Middle frontal gyrus (tissue), 1 donor: ENCODE measurements around the gene RNPEPL1.

Experiments
- DNase-seq: peaks from one replicate; pipeline ENCODE4 v3.0.0-alpha.2; 2015; ENCODE audit warnings: low spot score; ENCODE audit errors: extremely low spot score

Gene RNPEPL1

DNA sequence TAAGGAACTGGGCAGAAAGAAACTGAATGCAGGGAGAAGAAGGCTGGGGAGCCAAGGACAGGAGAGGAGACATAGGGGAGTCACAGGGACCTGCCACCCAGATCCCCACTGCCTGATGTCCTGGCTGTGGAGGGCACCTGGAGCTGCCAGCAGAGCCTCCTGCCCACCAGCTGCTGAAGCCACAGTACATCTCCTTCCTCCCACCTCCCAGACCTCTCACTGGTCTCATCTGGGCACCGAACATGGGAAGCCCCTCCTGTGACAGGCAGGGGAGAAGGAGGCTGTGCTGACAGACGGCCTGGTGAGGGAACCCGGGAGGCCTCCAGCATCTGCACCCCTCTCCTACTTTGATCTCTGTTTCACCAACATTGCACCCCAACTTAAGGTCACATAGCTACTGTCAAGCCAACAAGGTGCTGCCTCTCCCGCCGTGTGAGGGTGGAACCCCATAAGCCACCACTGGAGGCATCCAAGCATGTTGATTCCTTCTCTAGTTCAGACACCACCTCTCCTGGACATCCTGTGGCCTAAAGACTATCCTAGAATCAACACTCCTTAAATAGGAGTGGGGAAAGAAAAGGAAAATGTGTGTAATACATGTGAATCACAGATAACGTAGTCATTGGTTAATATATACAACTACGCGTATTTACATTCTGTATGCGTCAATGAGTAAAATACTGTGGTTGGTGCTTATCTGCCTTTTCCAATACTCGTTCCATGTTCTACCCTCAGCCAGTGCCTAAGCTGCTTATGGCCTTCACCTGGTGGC lies 3.5 kb upstream of the RNPEPL1 start:
- no peak for DNase-seq

DNA sequence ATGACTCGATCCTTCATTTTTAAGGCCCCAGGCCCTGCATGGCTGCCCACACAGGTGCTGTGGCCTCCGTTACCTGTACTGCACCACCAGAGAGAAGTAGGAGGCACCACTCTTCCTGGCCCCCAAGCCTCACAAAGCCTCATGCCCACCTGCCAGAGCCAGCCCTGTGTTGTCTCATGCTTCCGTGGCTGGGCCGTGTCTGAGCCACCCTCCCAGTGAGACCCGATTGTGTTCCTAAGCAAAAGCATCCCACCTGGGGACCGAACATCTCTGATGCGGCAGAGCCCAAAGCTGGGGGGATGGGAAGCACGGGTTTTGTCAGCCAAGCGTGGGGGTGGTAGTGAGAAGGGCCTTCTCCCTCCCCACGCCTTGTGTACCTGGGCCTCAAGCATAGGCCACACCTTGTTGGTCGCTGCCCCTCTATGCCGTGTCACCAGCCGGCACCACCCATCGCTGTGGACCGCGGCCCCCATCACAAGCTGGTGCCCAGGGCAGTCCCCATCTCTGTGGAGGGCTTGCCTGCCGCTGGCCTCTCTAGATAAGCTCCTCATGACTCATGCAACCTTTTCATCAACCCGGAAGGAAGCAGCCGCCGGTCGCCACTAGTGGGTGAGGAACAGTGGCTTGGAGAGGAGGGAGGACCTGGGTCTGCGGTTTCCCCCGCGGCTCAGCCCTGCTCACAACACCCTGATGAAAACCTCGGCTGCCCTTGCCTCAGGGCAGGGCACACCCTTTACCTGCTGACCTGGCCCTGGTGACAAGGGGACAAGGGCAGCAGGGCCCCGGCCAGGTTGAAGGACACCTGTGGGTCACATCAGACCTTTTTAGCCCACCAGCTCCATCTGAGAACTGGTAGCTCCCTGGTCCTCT lies 2.7 kb upstream of the RNPEPL1 start:
- no peak for DNase-seq

DNA sequence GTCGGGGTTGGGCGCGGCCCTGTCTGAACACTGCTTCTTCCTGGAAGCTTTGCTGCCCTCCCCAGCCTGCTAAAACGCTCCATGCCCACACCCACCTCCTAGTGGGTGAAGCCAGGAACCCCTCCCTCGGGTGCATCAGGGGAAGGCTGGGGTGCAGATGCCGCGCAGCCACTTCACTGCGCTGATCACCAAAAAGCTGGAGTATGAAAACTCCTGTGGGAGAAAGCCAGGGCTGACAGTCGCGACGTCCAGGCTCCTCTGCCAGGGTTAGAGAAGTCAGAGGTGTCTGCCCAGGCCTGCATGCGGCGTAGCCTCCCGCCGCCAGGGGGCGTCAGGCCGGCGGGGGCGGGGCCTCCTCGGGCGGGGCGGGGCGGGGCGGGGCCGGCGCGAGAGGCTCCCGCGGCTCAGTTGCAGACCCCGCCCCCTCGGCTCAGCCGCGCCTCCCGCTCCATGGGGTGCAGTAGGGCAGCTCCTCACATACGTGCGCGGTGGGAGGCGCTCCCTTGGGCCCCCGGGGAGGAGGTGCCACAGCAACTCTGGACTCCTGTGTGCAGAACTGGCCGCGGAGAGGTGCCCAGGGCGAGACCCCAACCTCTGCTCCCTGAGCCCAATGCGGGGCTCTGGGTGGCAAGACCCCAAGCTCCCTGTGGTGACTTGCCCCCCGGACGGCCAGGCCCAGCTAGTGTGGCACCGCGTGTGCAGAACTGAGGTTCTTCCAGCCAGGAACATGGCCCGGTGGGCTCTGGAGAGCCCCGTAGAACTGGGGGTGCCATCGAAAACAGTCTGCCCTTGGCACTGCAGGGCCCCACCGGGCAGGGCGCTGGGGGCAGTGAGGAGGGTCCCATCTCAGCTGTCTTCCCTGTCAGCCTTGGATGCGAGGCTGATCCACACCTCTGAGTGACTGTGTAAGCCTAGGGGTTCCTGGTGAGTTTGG lies 1.8 kb upstream of the RNPEPL1 start:
- peak; percentile 73 for DNase-seq

DNA sequence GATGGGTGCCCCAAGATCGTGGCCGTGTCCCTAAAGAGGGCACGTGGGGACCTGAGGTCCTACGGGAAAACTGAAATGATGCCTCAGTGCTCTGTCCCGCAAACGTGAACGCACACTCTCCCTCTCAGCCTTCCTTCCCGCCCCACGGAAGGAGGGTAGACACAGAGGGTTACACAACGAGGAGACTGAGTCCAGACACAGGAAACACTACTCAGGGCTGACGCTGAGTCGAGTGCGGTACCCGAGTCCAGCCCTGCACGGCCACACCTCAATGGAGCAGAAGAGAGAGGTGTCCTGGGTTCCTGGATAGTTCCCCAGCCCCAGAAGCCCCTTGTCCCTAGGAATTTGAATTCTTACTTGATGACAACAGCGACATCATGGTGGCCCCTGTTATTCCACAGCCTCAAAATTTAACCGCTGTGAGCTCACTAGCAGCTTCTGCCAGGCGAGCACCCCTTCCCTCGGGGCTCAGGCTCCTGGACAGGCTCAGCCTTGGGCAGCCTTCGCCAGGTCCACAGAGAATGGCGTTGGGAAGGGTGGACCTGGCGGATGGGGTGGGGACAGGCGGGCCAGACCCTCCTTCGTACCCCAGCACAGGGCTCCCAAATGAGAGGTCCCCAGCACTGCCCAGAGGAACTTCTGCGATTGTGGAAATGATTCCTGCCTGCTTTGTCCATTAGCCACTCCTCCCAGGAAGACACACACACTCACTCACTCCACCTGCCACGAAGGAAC lies 980 bp upstream of the RNPEPL1 start:
- no peak for DNase-seq

DNA sequence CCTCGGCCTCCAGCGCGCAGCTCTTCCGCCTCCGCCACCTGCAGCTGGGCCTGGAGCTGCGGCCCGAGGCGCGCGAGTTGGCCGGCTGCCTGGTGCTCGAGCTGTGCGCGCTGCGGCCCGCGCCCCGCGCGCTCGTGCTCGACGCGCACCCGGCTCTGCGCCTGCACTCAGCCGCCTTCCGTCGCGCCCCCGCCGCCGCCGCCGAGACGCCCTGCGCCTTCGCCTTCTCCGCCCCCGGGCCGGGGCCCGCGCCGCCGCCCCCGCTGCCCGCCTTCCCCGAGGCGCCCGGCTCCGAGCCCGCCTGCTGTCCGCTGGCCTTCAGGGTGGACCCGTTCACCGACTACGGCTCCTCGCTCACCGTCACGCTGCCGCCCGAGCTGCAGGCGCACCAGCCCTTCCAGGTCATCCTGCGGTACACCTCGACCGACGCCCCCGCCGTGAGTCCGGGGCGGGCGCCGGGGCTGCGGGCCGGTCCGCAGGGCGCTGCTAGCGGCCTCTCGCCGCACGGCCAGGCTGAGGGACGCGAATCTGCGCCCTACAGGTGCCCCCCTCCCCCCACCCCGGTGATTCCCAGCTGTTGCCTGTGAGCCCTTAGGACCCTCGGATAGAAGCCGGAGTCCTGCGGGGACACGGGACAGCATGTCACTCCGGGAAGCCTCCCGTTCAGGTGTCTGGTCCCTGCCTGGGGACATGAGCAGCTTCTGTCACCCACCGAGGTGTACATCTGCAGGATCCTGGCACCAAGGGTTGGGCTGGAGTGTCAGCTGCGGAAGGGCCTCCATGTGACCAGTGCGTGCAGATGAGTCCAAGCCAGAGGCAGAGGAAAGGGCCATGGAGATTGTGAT lies 616 bp downstream of the RNPEPL1 start:
- DNase-seq: peak; percentile 64

DNA sequence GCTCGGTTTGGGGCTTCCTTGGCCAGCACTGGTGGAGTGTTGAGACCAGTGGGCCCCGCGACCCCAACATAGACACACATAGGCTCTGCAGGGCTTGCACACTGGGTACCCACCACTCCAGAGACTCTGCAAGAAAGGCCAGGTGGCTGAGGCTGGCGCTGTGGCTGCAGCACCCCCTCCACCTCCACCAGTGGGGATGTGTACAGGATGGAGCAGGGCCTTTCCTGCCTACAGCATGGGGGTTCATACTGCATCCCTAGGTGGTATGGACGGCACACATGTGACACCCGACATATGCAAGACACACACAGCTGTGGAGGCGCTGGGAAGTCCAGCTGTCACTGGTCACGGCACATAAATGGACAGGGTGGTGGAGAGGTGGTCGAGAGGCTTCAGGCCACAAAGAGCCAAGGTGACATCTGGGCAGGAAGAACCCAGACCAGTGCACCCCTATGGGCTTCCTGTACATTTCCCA lies 1.3 kb downstream of the RNPEPL1 start:
- DNase-seq: peak; percentile 26

DNA sequence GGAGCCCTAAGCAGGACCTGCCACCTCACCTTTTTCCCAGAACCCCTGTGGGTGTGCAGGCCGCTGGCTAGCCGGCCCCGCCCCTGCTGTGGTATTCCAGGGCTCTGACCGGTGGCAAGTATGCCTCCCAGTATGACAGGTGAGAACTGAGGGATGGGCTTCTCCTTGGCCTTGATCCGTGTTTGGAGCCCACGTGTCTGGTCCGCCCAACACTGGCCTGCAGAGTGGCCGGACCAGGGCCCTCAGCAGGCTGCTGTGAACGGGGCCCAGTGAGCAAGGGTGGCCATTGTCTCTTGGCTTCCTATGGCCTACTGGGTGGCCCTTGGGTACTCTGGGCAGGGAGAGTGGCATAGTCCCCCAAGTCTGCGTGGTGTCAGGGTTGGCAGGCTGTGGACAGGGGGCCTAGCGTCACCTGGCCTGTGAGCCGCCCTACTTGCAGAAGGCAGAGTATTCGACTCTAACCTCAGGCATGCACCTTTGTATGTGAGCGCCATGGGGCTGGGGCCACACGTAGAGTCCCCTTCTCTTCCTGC lies 1.8 kb downstream of the RNPEPL1 start:
- no peak for DNase-seq

DNA sequence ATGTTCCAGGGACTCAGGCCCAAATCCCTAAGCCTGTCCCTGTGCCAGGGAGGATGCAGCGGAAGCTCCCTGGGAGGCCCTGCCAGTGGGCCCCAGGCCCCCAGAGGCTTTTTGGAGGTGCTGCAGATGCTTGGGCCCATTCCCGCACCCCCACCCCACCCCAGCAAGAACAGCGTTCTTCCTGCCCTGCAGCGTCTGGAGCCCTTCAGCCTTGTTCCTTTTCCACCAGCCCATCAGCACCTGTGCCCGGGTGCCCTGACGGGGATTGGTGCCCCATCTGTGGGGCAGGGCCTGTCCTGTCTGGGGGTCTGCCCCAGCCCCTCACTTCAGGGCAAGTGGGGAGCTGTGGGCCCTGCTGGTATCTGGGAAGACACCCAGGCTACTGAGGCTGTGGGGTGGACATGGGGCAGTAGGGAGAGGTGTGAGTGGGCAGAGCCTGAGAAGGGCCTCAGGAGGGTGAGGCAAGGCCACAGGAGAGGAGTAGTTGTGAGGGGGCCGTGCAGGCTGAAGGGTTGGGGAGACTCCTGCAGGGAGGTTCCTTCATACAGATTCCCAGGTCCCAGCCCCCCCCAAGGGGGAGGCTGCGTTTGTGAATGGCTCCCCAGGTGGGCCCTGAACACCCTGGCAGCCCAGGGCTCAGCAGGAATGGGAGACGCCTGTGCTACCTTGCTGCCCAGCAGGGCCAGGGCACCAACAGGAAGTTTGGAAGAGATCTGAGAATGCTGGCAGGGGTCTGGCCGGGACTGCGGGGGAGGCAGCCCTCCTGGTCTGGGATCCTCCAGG lies 2.4 kb downstream of the RNPEPL1 start:
- no peak for DNase-seq

DNA sequence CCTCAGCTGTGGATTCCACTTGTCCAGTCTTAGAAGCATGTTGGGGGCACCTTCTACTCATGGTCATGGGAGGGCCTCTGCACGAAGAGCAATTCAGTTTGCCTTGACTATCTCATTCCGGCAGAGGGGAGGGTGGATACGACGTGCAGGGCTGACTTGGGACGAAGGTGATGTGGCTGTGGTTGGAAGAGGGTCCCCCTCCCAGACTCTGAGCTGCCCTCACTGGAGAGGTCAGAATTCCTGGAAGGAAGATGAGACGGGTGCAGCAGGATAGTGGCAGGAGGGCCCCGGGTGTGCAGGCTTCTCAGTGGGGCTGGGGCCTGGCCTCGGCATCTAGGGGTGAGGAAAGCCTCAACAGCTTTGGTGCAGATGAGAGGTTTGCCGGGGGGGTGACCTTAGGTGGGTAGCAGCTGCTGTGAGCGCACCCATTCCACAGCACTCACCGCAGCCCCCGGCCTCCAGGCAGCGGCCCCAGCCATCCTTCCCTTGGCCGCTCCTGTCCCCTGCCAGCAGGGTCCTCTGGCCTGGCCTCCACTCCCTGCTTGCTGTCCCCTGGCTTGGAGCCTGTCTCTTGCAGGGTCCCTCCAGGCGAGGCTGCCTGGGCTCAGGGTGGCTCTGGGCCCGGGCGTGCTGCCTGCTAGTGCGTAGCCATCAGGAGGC lies 3.2 kb downstream of the RNPEPL1 start:
- no peak for DNase-seq

DNA sequence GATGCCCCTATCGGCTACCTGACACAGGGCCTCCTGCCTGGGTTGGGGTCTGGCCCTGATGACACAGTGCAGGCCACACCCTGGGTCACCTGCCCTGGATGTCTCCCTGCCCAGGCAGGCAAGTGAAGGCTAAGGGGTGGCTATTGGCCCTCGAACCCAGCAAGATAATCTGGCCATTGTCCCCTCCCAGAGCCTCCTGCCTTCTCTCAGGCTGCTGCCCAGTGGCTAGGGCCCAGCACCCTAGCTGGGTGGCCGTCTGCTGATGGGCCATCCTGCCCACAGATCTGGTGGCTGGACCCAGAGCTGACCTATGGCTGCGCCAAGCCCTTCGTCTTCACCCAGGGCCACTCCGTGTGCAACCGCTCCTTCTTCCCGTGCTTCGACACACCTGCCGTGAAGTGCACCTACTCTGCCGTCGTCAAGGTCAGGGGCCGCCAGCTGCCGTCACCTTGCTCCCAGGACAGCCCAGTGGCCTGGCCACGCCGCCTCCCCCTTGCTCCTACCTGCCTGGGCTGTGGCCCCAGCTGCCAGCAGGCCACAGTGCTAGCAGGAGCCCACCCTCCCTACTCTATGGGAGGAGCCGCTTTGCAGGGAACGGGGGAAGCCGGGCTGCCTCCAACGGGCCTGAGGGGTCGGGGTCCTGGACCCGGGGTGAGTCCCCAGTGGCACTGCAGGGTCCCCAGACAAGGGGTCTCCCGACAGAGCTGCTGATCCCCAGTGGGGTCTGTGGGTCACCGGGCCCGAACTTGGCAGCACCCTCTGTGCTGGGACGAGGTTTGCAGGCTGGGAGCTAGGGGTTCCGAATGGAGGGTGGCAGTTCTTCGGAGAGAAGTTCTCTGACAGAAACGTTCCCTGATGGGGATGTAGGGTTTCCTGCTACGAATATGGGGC lies 4.1 kb downstream of the RNPEPL1 start:
- no peak for DNase-seq

DNA sequence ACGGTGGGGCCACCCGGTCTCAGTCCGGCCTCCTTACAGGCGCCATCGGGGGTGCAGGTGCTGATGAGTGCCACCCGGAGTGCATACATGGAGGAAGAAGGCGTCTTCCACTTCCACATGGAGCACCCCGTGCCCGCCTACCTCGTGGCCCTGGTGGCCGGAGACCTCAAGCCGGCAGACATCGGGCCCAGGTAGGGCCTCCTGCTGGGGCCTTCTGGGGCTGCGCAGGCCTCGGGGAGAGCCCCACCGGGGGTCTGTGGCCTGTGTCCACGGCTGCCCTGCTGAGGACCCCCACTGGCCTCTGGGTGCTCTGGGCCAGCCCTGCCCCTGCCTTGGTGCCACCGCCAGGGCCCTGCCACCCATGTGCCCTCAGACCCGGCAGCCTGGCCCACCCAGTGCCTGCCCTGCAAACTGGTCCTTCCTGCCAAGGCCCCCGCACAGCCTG lies 4.8 kb downstream of the RNPEPL1 start:
- no peak for DNase-seq

DNA sequence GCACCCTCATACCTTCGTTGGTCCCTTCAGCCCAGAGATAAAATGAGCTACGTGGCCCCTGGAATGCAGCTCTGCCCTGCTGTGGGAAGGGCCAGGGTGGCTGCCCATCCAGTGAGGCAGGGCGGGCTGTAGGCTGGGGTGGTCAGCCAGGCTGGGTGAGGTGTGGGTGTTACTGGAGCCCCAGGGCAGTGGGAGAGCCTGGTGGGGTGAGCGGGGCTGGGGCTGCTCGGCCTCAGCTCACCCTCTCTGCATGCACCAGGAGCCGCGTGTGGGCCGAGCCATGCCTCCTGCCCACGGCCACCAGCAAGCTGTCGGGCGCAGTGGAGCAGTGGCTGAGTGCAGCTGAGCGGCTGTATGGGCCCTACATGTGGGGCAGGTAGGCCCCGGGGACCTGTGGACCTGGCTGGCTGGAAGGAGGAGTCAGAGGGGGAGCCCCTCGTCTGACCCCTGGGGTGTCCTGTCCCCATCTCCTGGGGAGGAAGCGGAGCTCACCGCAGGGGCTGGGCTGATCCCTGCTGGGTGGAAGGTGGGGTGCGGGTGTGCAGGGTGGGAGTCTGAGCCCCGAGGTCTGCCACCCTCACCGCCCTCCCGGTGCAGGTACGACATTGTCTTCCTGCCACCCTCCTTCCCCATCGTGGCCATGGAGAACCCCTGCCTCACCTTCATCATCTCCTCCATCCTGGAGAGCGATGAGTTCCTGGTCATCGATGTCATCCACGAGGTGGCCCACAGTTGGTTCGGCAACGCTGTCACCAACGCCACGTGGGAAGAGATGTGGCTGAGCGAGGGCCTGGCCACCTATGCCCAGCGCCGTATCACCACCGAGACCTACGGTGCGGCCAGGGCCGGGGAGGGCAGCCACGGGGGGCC lies 5.5 kb downstream of the RNPEPL1 start:
- DNase-seq: no peak

DNA sequence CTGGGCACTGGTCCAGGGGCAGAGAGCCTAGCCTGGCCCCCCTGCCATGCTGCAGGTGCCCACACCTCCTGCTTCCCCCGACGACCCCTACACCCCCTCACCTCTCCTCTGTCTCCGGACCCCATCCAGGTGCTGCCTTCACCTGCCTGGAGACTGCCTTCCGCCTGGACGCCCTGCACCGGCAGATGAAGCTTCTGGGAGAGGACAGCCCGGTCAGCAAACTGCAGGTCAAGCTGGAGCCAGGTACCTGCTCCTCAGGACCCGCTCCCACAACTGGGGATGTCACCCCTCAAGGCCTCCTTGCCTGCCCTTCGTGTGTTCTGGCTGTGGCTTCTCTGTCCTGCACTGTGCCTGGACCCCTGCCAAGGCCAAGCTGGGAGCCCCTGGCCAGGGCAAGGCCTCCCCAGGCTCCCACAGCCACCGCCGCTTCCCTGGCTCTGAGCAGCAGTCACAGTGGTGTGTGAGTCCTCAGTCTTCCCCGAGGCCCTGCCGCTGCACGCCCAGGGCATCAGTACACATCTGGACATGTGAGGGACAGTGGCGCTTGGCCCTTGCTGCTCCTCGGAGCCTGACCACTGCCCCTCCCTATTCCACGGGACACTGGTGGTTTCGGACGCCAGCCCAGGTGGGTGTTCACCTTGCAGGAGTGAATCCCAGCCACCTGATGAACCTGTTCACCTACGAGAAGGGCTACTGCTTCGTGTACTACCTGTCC lies 6.3 kb downstream of the RNPEPL1 start:
- DNase-seq: no peak

DNA sequence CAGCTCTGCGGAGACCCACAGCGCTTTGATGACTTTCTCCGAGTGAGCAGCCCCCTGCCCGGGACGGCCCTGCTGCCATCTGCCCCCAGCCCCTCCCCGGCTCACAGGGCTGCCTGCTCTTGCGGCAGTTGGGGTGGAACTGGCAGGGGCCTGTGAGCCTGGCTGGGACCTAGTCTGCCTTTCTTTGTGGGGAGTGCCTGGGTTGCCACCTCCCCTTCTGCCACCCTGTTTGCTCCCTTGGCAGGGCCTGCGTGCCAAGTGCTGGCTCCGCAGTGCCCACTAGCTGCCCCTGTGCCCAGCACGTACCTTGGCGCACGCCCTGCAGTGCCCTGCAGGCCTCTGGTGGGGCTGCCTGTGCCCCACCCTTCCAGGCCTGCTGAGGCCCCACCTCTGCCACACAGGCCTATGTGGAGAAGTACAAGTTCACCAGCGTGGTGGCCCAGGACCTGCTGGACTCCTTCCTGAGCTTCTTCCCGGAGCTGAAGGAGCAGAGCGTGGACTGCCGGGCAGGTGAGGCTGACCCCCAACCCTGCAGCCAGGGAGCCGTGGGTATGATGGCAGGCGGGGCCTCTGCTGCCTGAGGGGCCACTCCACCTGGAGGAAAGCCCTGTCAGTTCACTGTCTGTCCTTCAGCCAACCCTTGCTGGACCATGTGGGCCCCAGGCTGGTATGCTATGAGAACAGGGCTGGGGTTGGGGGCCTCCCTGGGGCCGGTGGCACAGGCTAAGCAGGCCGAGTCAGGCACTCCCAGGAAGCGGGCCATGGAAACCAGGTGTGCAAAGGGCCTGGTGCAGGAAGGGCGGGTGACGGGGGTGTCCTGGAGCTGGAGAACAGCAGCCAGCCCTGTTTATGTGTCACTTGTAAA lies 7.0 kb downstream of the RNPEPL1 start:
- DNase-seq: no peak

DNA sequence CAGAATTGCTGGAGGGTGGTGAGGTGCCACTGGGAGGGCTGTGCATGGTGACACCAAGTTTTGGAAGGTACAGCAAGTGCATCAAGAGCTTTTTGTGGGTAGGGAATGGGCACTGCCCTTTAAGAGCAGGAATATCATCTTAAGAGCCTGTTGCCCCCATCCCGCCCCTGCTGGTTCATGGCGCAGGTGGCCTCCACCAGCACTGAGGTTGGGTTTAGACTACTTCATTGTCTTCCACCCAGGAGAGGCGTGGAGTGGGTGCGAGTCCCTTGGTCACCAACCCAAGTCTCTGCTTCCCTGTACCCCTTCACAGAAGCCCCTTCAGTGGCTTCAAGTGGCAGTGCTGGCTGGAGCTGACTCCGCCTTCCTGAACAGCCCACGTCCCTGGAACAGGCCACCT lies 7.8 kb downstream of the RNPEPL1 start:
- no peak for DNase-seq
